ENCODE data around the gene MB21D2. TPM values are rescaled to one million over a fixed set of nuclear protein-coding genes. Genes with fewer than 3 reads are reported as not detected.

MB21D2 gene
- total RNA-seq, 1 donor from 2014 or later, result 1.7 TPM

GRCh38 chr3:192901435-192901834 is 16.2 kb downstream of the MB21D2 start:
- DNase-seq (no peak), ATAC-seq (ENCODE audit: poor library complexity) (no peak)
- intact Hi-C loops (cut with DNase I), result no loop called here

- intact Hi-C loops (cut with DNase I), result no loop called here
- ATAC-seq (ENCODE audit: poor library complexity), result no peak
- DNase-seq, result no peak
Observed at GRCh38 chr3:192899540-192899982, 18.1 kb downstream of the MB21D2 start.

- ATAC-seq (ENCODE audit: poor library complexity), result no peak
- intact Hi-C loops (cut with DNase I), result no loop called here
Observed at GRCh38 chr3:192897005-192897404, 20.7 kb downstream of the MB21D2 start.

GRCh38 chr3:192896208-192896607 is 21.4 kb downstream of the MB21D2 start:
- no peak for ATAC-seq (ENCODE audit: poor library complexity)
- intact Hi-C loops (cut with DNase I), result no loop called here
- no peak for DNase-seq

More at GRCh38 chr3:192897005-192897404, 20.7 kb downstream of the MB21D2 start:
- DNase-seq, result no peak

GRCh38 chr3:192894676-192895075 is 23.0 kb downstream of the MB21D2 start:
- ATAC-seq (ENCODE audit: poor library complexity), result no peak
- intact Hi-C loops (cut with DNase I), result no loop called here
- no peak for DNase-seq

- intact Hi-C loops (cut with DNase I), result no loop called here
- peak; percentile 62 for ATAC-seq (ENCODE audit: poor library complexity)
- peak; percentile 55 for DNase-seq
Observed at GRCh38 chr3:192892981-192893700, 24.5 kb downstream of the MB21D2 start.

GRCh38 chr3:192890347-192891335 is 27.0 kb downstream of the MB21D2 start:
- no peak for ATAC-seq (ENCODE audit: poor library complexity)

GRCh38 chr3:192889679-192890078 is 28.0 kb downstream of the MB21D2 start:
- intact Hi-C loops (cut with DNase I), result no loop called here
- DNase-seq (no peak), ATAC-seq (ENCODE audit: poor library complexity) (no peak)

More at GRCh38 chr3:192890347-192891335, 27.0 kb downstream of the MB21D2 start:
- intact Hi-C loops (cut with DNase I), result no loop called here
- no peak for DNase-seq

- intact Hi-C loops (cut with DNase I), result no loop called here
- ATAC-seq (ENCODE audit: poor library complexity), result no peak
- DNase-seq, result no peak
Observed at GRCh38 chr3:192888190-192888589, 29.5 kb downstream of the MB21D2 start.

GRCh38 chr3:192887701-192888100 is 30.0 kb downstream of the MB21D2 start:
- intact Hi-C loops (cut with DNase I), result no loop called here
- DNase-seq (no peak), ATAC-seq (ENCODE audit: poor library complexity) (no peak)

GRCh38 chr3:192887047-192887446 is 30.6 kb downstream of the MB21D2 start:
- intact Hi-C loops (cut with DNase I), result no loop called here
- ATAC-seq (ENCODE audit: poor library complexity) (peak; percentile 41), DNase-seq (no peak)

- intact Hi-C loops (cut with DNase I), result no loop called here
- ATAC-seq (ENCODE audit: poor library complexity) (no peak), DNase-seq (no peak)
Observed at GRCh38 chr3:192884777-192885773, 32.6 kb downstream of the MB21D2 start.

GRCh38 chr3:192883512-192883911 is 34.1 kb downstream of the MB21D2 start:
- DNase-seq (no peak), ATAC-seq (ENCODE audit: poor library complexity) (no peak)
- intact Hi-C loops (cut with DNase I), result no loop called here

GRCh38 chr3:192881159-192881786 is 36.4 kb downstream of the MB21D2 start:
- intact Hi-C loops (cut with DNase I), result no loop called here
- DNase-seq, result no peak
- ATAC-seq (ENCODE audit: poor library complexity), result no peak

- ATAC-seq (ENCODE audit: poor library complexity) (no peak), DNase-seq (no peak)
- intact Hi-C loops (cut with DNase I), result no loop called here
Observed at GRCh38 chr3:192880313-192880712, 37.3 kb downstream of the MB21D2 start.

GRCh38 chr3:192879346-192880031 is 38.2 kb downstream of the MB21D2 start:
- DNase-seq (no peak), ATAC-seq (ENCODE audit: poor library complexity) (no peak)
- intact Hi-C loops (cut with DNase I), result no loop called here

GRCh38 chr3:192875971-192876565 is 41.6 kb downstream of the MB21D2 start:
- no peak for ATAC-seq (ENCODE audit: poor library complexity)
- intact Hi-C loops (cut with DNase I), result no loop called here

More at GRCh38 chr3:192875971-192876565, 41.6 kb downstream of the MB21D2 start:
- no peak for DNase-seq

All from Right ventricle myocardium superior (tissue), 1 donor.